Activated T-helper 1 cell treated with Interleukin-2 at 50 U/mL for 16 hours (primary cell): Measurements from ENCODE around the gene IL27RA.
A peak's percentile ranks its signal among the peaks of the same experiment; 100 is the strongest.

Experiments used
- DNase-seq: peaks from one replicate; pipeline ENCODE4 v3.0.0-alpha.2; 2020; ENCODE audit warnings: low read depth

IL27RA gene

DNA sequence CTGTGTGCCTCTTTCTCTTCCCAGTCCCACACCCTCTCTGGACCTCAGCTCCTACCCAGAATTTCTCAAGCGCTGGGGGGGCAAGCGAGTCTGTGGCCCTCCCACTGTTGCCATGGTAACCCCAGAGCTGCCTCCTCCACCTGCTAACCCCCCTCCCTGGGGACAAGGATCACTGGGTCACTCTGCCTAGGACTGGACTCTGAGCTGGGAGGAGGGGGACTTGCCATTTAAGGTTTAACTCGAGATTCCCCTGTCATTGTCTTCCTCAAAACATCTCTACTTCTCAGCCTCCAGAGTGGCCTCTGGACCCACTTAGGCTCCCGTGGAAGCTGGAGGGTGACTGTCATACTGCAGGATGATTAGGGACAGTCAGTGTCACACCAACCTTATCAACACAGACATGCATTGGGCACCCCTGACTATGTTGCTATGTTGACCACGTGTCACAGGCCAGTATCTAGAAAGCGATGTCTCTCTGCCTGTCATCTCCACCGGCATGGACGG is 28.1 kb downstream of the IL27RA start:
- DNase-seq = no peak

- DNase-seq = no peak
Measured at GRCh38 chr19:14061081-14061749, 29.7 kb downstream of the IL27RA start.

GRCh38 chr19:14061751-14062557 is 30.4 kb downstream of the IL27RA start, which contains the start of gene PALM3:
Gene PALM3 (minus strand): TSS chr19:14062076. CDS start chr19:14061980, 96 bp downstream.
- DNase-seq = no peak

DNA sequence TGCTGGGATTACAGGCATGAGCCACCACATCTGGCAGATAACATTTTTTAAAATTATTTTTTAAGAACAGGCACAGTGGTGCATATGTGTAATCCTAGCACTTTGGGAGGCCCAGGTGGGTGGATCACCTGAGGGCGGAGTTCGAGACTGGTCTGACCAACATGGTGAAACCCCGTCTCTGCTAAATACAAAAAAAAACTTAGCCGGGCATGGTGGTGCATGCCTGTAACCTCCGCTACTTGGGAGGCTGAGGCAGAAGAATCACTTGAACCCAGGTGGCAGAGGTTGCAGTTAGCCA is 30.9 kb downstream of the IL27RA start:
- no peak for DNase-seq

GRCh38 chr19:14063105-14063504 is 31.5 kb downstream of the IL27RA start:
- no peak for DNase-seq

- DNase-seq = no peak
Measured at GRCh38 chr19:14066134-14066533, 34.6 kb downstream of the IL27RA start.

DNA sequence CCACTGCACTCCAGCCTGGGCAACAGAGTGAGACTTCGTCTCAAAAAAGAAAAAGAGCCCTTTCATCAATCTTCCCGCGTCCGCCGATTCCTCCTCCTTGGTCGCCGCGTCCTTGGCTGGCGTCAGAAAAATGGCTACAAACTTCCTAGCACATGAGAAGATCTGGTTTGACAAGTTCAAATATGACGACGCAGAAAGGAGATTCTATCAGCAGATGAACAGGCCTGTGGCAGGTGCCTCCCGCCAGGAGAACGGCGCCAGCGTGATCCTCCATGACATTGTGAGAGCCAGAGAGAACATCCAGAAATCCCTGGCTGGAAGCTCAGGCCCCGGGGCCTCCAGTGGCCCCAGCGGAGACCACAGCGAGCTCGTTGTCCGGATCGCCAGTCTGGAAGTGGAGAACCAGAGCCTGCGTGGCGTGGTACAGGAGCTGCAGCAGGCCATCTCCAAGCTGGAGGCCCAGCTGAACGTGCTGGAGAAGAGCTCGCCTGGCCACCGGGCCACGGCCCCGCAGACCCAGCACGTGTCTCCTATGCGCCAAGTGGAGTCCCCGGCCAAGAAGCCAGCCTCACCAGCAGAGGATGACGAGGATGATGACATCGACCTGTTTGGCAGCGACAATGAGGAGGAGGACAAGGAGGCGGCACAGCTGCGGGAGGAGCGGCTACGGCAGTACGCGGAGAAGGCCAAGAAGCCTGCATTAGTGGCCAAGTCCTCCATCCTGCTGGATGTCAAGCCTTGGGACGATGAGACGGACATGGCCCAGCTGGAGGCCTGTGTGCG is 38.9 kb downstream of the IL27RA start:
- no peak for DNase-seq

DNA sequence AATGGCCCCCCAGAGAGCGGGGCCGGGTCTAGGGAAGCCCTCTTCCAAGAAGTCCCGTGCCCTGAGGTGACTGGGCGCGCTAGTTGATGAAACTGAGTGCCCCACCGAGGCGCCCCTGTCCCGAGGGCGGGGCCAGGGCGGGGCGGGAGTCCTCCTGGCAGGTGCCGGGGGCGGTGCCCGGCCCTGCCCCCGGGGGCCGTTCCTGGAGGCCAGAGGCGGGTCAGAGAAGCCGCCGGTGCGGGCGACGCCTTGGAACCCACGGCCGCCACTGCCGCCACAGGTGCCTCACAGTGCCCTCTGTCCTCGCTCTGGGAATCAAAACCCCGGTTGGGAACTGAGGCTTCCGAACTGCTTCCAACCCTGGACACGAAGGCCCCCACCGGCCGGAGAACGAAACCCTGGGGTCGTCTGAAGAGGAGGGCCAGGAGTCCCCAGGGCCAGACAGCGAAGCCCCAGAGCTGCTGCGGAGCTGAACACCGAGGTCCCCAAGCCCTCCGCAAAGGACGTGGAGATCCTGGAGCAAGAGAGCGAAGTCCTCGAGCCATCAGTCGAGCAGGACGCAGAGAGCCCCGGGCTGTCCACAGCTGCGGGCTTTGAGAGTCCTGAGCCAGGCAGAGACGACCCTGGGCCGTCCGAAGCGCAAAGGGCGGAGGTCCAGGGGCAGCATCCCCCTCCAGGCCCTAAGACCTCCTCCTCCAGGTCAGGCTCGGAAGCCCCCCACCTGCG is 41.1 kb downstream of the IL27RA start, which contains the start of gene MISP3:
TSS of gene MISP3 (plus strand) at position 252 of the 726 bp plus-strand sequence. CDS start 524 bp downstream, outside the sequence.
- no peak for DNase-seq

GRCh38 chr19:14073261-14073924 is 41.8 kb downstream of the IL27RA start:
- peak; percentile 66 for DNase-seq

GRCh38 chr19:14073925-14074838 is 42.6 kb downstream of the IL27RA start:
- no peak for DNase-seq

- no peak for DNase-seq
Measured at GRCh38 chr19:14078411-14078810, 46.8 kb downstream of the IL27RA start.

DNA sequence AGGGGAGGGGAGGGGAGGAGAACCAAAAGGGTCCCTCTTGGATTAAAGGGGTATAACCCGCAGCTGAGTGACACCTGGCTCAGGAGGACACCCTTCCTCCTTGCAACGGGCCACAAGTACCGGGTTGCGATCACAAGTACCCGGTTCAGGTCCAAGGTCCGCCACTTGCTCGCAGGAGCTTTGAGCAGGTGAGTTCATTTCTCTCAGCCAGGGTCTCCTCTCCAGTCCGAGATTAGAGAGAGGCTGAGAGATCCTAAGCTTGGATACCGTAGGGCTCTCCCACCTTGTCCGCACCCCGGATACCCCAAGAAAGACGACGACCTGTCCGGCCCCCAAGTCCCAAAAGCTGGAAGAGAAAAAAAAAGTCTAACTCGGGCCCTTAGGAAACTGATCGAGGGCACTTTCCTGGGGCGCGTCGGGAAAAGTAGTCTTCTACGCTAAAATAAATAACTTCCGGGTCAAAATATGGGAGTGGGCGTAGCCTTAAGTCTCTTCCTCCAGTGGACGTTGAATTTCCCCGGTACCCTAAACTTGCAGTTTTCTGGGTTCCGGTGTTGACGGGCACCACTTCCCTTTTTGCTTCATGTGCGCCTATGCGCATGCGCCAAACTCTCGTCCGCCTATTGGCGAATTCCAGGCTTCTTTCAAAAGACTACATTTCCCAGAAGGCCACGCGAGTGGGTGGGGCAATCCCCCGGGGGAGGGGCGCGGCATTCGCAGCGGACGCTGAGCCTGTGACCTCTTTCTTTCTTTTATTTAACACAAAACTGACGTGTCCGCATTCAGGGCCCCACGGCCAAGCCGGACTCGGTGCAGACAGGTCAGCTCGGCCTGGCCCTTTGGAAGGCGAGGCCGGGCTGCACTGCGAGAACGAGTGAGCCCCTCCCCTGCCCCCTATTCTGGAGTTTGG is 49.6 kb downstream of the IL27RA start:
- DNase-seq = peak; percentile 98

GRCh38 chr19:14081797-14082674 is 50.5 kb downstream of the IL27RA start:
- DNase-seq = no peak

GRCh38 chr19:14082675-14082960 is 51.1 kb downstream of the IL27RA start:
- no peak for DNase-seq

- no peak for DNase-seq
Measured at GRCh38 chr19:14085309-14085995, 53.9 kb downstream of the IL27RA start, which contains the start of gene C19orf67. Gene C19orf67 (minus strand): TSS chr19:14085783. CDS start chr19:14085627, 156 bp downstream.

GRCh38 chr19:14086098-14086497 is 54.5 kb downstream of the IL27RA start:
- DNase-seq = no peak

GRCh38 chr19:14088634-14089411 is 57.3 kb downstream of the IL27RA start:
- no peak for DNase-seq
